Cardiac muscle cell (in vitro differentiated cells and primary cell): Measurements from ENCODE around the gene PIP4K2A. TPM values are rescaled to one million over a fixed set of nuclear protein-coding genes. Genes with fewer than 3 reads are reported as not detected.

Source experiments
- DNase-seq, 2 donors: peaks; one replicate each; pipeline versions ENCODE4 v3.0.0 to v3.0.0-alpha.2; 2010 to 2017; ENCODE audit warnings: low read depth in 1 of 2, low spot score in 1 of 2
- H3K27ac ChIP-seq: fragments of 200-600 bp; sonication (generic); 2 replicates; pipeline ENCODE4 v1.5.1; 2016
- H3K27me3 ChIP-seq: fragments of 200-600 bp; sonication (generic); 2 replicates; pipeline ENCODE4 v1.6.0; 2016; ENCODE audit warnings: control low read depth
- H3K36me3 ChIP-seq: fragments of 200-600 bp; sonication (generic); 2 replicates; pipeline ENCODE4 v1.5.1; 2016; ENCODE audit warnings: control low read depth
- H3K4me1 ChIP-seq: fragments of 200-600 bp; sonication (generic); 2 replicates; pipeline ENCODE4 v1.8.1; 2017; ENCODE audit warnings: low read depth, mild to moderate bottlenecking, mixed run types
- H3K4me3 ChIP-seq: fragments of 200-600 bp; sonication (generic); 2 replicates; pipeline ENCODE4 v1.5.1; 2016; ENCODE audit warnings: mild to moderate bottlenecking
- H3K9me3 ChIP-seq: fragments of 200-600 bp; sonication (generic); 2 replicates; pipeline ENCODE4 v1.5.1; 2017; ENCODE audit warnings: low read depth, mild to moderate bottlenecking, control low read depth
- CTCF ChIP-seq: IDR thresholded peaks from 2 replicates; pipeline ENCODE4 v1.5.1; 2012; ENCODE audit warnings: low read depth, mild to moderate bottlenecking, low read length
- polyA plus RNA-seq: library from polyadenylated mRNA; unstranded; fragments of >200 nt; fragmentation: Nextera tagmentation; extraction: Ambion mirVana; gene quantifications from 2 replicates; pipeline ENCODE4 v1.2.1, GENCODE V29; 2016
- total RNA-seq: library from RNA; depleted of rRNA; stranded (reverse); fragments of >200 nt; gene quantifications from 2 replicates; pipeline ENCODE4 v1.2.3, GENCODE V29; 2016

Gene PIP4K2A
- total and polyA plus RNA-seq, 2 experiments from 2014 or later, result 12.1 to 23.9 TPM

- H3K9me3 ChIP-seq, result no peaks in the 10 kb centered on the region
- H3K4me1 ChIP-seq, result no peaks in the 10 kb centered on the region
- TF ChIP-seq CTCF, result no peak
- no peak overlapping the region for H3K4me3 ChIP-seq
- H3K27ac ChIP-seq, result no peak overlapping the region
- DNase-seq, result no peak
- H3K27me3 ChIP-seq, result no peaks in the 10 kb centered on the region
- H3K36me3 ChIP-seq, result no peaks in the 10 kb centered on the region
Measured at GRCh38 chr10:22633106-22633505, 81.3 kb downstream of the PIP4K2A start.

GRCh38 chr10:22631646-22632278, 82.6 kb downstream of the PIP4K2A start:
- Histone ChIP-seq H3K4me3 (no peak overlapping the region), H3K27ac (no peak overlapping the region), H3K36me3 (no peaks in the 10 kb centered on the region), H3K27me3 (no peaks in the 10 kb centered on the region), H3K9me3 (no peaks in the 10 kb centered on the region), H3K4me1 (peaks cover 10% of the 10 kb centered on the region)
- DNase-seq, result peak in 1 of 2 donors; percentile 73
- no peak for TF ChIP-seq CTCF

- Histone ChIP-seq H3K9me3 (no peaks in the 10 kb centered on the region), H3K27me3 (no peaks in the 10 kb centered on the region), H3K27ac (no peak overlapping the region), H3K4me3 (no peak overlapping the region), H3K36me3 (no peaks in the 10 kb centered on the region), H3K4me1 (peaks cover 11% of the 10 kb centered on the region)
- DNase-seq, result no peak
- no peak for TF ChIP-seq CTCF
Measured at GRCh38 chr10:22631185-22631584, 83.2 kb downstream of the PIP4K2A start.

GRCh38 chr10:22630234-22631174, 83.9 kb downstream of the PIP4K2A start:
- H3K4me3 ChIP-seq, result no peak overlapping the region
- peaks cover 18% of the 10 kb centered on the region for H3K4me1 ChIP-seq
- no peak overlapping the region for H3K27ac ChIP-seq
- TF ChIP-seq CTCF, result no peak
- no peaks in the 10 kb centered on the region for H3K9me3 ChIP-seq
- no peaks in the 10 kb centered on the region for H3K36me3 ChIP-seq
- H3K27me3 ChIP-seq, result no peaks in the 10 kb centered on the region
- DNase-seq, result peak in 1 of 2 donors; percentile 67

- TF ChIP-seq CTCF, result no peak
- Histone ChIP-seq H3K9me3 (no peaks in the 10 kb centered on the region), H3K4me1 (peaks cover 23% of the 10 kb centered on the region), H3K36me3 (no peaks in the 10 kb centered on the region), H3K27me3 (no peaks in the 10 kb centered on the region), H3K4me3 (no peak overlapping the region), H3K27ac (no peak overlapping the region)
- DNase-seq, result no peak
Measured at GRCh38 chr10:22629852-22630233, 84.5 kb downstream of the PIP4K2A start.
